ENCODE measurements around the gene C4BPA.

C4BPA gene

DNA sequence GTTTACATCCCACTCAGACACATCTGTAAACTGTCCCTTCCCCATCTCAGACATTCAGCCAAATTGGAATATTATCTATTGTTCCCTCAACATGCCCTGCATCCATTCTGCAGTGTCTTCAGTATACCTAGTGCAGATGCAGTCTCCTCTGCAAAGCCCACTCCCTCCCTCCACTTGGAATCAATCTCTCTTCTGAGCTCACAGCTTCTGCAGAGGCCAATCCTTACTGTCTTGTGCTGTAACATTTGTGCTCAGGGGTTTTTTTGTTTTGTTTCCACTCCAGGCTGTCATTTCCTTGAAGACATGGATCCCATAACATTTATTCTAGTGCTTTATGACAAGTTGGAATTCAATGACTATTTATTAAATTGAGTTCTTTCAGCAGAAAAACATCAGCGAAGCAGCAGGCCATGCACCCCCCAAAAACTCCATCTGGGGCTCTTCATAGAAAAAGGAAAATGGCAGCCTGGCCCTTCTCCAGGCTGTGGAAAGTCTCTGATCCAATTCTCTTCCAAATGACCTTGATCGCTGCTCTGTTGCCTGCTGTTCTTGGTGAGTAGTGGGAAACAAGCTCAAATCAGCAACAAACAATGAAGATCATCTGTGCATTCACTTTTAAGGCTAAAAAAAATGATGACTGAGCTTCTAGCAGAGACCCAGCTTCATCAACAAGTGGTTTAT is 8.7 kb downstream of the C4BPA start:
- no peak for DNase-seq

GRCh38 chr1:207115269-207115668 is 11.2 kb downstream of the C4BPA start:
- no peak for DNase-seq

GRCh38 chr1:207124389-207124788 is 20.4 kb downstream of the C4BPA start:
- no peak for DNase-seq

- DNase-seq = no peak
These were observed 24.4 kb downstream of the C4BPA start for GRCh38 chr1:207128336-207128921.

- DNase-seq = no peak
These were observed 25.0 kb downstream of the C4BPA start for GRCh38 chr1:207129053-207129452.

GRCh38 chr1:207130252-207131036 is 26.4 kb downstream of the C4BPA start:
- DNase-seq = no peak

DNA sequence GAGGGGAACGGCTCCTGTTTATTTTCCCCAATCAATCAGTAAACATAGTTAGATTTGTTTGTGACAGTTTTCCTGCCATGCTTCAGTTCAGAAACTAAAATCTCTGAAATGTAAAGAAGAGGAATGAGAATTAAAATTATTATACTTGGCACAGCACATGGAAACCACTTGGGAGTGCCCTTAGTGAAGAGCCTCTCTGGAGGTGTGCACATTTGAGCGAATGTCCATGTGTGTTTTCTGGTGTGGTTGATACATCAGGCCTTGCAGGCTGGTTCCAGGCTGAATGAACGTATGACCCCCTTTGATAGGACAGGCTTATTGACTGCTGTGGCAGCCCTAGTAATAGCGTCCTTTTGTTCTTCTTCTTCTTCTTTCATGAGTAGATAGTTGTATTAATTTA is 27.1 kb downstream of the C4BPA start:
- DNase-seq = no peak

DNA sequence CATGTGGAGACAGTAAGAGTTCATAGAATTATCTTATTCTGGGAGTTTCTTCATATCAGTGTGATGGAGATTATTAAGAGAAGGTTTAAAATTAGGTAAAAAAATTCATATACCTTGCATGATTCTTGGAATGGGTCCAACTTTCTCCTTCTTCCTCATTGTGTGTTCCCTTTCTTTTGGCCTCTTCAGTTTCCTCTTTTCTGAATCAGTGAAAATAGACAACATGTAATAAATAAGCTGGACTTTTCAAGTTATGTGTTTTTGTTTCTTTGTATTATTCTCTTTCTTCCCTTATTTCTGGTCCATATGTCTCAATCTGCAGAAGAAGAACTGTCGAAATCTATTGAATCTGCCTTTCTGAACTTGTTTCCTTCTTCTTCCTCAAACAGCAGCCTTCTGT is 30.5 kb downstream of the C4BPA start:
- no peak for DNase-seq

GRCh38 chr1:207139616-207140015 is 35.6 kb downstream of the C4BPA start:
- DNase-seq = no peak

- DNase-seq = no peak
These were observed 36.5 kb downstream of the C4BPA start for GRCh38 chr1:207140536-207140935.

DNA sequence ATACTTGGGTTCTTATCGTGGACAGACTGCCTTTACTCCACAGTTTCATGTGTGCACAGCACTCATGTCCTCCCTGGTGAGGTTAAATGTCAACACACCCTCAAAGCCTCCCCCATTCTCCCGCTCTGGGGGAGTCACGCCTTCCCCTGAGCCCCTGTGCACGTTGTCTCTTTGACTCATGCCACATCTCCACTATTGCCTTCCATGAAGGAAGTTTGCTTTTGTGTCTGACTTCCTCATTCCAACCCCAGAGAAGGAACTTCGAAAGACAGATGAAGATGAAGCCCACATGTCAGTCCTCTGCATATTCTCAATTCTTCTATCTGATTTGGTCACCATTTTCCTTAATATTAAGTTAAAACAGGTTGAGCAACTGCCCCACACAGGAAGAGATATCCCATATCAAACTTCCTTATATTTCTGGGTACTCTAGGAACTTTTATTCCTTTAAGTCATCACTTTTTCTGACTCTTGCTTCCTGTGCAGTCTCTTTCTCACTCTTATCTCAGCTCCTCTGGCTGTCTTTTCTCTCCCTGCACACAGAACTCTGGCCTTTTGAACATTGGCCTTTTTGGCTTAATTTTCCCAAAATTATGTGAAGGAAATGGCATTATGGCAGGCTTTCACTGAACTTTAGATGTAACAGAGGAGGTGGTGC is 41.5 kb downstream of the C4BPA start:
- no peak for DNase-seq

DNA sequence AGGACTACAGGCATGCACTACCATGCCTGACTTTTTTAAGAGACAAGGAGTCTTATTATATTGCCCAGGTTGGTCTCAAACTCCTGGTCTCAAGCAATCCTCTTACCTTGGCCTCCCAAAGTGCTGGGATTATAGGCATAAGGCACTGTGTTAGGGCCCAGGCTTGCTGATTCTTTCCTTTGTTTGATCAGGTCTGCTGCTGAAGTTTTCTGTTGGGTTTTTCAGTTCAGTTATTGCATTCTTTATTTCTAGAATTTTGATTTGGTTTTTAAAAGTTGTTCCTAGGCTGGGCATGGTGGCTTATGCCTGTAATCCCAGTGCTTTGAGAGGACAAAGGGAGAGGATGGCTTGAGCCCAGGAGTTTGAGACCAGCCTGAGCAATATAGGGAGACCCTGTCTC is 47.9 kb downstream of the C4BPA start:
- no peak for DNase-seq

DNA sequence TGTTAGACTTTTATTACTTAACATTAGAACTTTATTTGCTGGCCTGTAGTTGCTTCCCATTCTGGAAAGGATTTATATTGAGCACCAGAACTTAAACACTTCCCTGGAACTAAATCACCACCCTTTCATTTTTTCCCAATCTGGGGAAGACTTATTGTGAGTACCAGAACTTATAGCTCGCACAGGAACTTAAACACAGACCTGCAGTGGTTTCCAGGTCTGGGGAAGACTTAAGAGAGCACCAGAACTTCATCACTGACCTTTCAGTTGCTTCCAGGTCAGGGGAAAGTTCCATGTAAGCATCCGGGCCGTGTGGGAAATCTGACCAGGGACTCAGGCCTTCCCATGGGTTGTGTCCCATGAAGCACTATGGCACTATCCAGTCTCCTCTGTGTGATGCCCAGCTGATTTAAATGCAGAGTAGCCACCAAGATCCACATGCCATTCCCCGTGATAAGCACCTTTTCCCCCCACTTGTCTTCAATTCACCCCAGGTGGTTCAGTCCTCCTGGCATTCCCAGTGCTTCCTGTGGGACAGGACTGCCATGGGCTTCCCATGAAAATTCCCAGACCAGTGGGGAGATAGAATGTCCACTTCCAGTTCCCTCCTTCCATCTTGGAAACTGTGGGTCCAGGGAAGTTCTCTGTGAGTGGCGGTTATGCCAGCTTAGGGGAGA is 48.9 kb downstream of the C4BPA start:
- DNase-seq = no peak

DNA sequence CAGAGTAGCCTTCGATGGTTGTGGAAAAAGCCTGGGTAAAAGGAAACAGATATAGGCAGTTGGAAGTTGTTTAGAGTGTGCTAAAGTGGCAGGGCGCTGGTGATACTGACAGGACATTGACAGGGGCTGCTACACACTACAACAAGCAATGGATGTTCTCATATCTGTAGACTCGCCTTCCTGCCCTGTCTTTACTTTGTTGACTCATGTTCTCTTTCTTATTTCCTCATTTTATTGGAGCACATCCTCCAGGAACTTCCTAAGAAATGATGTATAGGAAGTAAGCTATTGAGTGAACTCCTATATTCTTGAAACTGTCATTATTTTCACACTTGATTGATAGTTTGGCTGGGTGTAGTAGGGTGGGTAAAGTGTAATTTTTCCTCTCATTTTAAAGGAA is 51.0 kb downstream of the C4BPA start:
- DNase-seq = no peak

GRCh38 chr1:207156095-207156494 is 52.1 kb downstream of the C4BPA start:
- no peak for DNase-seq

DNA sequence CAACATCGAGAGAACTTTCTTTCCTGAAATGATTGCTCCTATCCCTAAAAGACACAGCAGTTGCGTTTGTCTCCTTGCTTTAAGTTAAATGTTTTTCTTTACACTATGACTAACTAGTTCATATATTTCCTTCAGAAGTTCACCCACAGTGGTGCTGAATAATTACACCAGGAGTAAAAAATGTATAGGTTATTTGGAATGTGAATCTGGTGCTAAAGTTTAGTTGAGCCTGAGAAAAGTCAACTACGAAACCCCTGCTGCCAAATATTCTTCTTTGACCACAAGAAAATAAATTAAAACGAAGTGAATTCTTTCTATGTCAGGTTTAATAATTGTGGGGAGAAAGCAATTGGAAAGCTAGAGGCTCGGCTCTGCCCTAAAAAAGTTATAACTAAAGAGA is 52.8 kb downstream of the C4BPA start:
- DNase-seq = no peak

DNA sequence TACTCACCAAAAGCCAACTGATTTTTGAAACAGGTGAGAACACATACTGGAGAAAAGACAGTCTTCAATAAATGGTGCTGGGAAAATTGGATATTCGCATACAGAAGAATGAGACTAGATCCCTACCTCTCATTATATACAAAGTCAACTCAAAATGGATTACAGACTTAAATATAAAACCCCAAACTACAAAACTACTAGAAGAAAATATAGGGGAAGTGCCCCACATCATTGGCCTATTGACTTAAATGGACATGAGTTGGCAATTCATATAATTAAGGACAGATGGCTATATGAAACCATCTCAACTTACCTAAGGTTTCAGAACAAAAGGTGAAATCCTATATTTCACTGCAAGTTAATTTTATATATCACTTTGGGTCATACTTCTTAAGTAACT is 60.1 kb downstream of the C4BPA start:
- no peak for DNase-seq

DNA sequence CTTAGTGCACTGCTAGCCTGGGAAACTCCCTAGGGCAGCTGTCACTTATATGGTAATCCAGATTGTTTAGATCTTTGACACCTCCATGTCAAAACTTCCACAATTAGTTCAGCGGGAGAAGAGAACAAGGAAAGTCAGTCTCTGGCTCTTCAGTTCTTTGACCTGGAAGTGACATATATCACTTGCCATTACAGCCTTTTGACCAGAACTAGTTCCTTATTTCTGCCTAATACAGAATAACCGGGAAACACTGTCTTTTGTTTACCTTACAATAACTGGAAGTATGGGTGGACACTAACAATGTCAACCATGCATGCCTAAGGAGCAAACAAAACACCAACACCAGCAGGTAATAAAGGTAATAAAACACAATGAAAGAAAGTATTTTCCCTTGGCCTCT is 68.3 kb downstream of the C4BPA start:
- DNase-seq = no peak

DNA sequence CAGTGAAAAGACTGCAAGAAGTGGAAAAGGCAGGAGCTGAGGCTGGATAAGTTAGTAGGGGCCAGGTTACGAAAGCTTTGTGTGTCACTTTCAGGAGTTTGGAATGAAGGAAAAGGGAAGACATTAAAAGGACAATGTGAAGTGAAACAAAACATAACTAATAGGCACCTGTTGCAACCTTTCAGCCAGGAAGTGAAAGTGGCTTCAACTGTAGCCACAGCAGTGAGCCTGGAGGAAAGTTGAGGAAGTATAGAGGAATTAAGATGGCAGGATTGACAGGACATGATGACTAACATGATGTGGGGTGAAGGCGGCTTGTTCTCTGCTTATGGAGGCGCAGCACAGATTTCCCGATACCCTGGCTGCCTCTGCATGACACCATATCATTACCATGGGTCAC is 68.9 kb downstream of the C4BPA start:
- no peak for DNase-seq

DNA sequence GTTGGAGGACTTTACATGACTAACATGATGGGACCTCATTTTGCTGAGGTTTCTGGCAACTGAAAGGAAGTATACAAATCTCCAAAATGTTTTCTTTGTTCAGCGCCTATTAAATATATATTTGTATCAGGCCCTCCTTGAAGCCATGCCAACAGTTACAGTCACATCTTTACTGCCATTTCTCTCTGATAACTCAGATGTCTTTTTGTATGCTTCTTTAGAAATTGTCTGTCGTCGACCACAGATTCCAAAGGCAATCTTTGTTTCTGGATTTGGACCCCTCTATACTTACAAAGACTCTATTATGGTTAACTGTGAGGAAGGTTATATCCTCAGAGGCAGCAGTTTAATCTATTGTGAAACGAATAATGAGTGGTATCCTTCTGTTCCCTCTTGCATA is 69.4 kb downstream of the C4BPA start:
- DNase-seq = no peak

DNA sequence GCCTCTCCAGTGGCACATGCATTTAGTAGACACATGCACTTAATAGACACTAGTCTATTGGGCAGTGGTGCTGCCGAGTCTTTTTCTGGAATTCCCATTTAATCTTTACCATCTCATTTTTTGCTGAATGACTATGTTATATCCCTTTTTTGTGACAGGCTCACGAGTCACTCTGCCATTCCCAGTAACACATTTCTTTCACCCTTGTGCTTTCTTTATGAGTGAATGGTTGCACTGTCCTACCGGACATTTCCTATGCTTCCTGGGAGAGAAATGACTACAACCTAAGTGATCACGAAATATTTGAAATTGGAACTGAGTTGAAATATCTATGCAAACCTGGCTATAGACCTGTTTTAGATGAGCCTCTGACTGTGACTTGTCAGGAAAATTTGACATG is 70.9 kb downstream of the C4BPA start:
- DNase-seq = no peak

- DNase-seq = no peak
These were observed 75.0 kb downstream of the C4BPA start for GRCh38 chr1:207179036-207179435.

All from anterior cingulate cortex (tissue), 58 donors.